Gastrocnemius medialis (tissue), 4 donors: Measurements from ENCODE around the gene SLC35A5.

Source experiments
- CTCF ChIP-seq, 5 experiments: fragments of 450-650 bp in 3 of 5; fragments of 200-600 bp in 2 of 5; sonication (generic) in 2 of 5; IDR thresholded peaks in 4 of 5; conservative IDR thresholded peaks in 1 of 5; 1 replicate in 4 of 5; 2 replicates in 1 of 5; pipeline ENCODE4 v1.5.1; 2016 to 2019; ENCODE audit warnings: antibody characterized with exemption in 5 of 5, mild to moderate bottlenecking in 3 of 5, moderate library complexity in 3 of 5
- POLR2A ChIP-seq, 2 donors: fragments of 450-650 bp; IDR thresholded peaks; one replicate each; pipeline ENCODE4 v1.6.1; 2017; ENCODE audit warnings: antibody characterized with exemption in 2 of 2, mild to moderate bottlenecking in 2 of 2, moderate library complexity in 2 of 2

DNA sequence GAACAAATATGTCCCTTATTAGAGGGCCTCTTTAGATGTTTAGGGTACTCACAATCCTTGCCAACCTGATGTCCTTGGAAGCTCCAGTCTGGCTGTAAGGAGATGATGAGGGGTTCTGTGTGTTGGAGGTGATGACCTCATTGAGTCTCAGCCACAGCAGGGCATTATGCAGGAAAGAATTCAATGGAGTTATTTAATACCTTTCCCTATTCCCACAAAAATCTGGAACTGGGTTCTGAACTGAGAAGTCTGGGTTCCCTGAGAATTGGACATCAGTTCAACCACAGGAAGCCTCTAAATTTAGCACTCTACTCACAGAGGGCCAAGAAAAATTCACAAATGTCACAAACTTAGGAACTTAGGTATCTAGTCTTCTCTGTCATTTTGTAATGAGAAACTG lies 36.9 kb downstream of the SLC35A5 start:
- no peak for TF ChIP-seq CTCF (IDR thresholded peaks at IDR 0.05 in 4 of 5, conservative IDR thresholded peaks at IDR 0.05 in 1 of 5)
- no peak for TF ChIP-seq POLR2A (IDR thresholded peaks at IDR 0.05)
